NB4 (cell line): ENCODE data around the gene RBFOX1.

Experiments used
- CTCF ChIP-seq: IDR thresholded peaks from one replicate; pipeline ENCODE4 v1.5.1; 2012; ENCODE audit warnings: low read depth, low read length
- POLR2A ChIP-seq: IDR thresholded peaks from 2 replicates; pipeline ENCODE4 v1.6.1; 2011; ENCODE audit warnings: mild to moderate bottlenecking; ENCODE audit not compliant: insufficient read length; ENCODE audit errors: extremely low read depth

- TF ChIP-seq CTCF: no peak
- no peak for TF ChIP-seq POLR2A
Measured at GRCh38 chr16:7613518-7613917, 280.9 kb downstream of the RBFOX1 start.
